HCT116 (cell line): Measurements from ENCODE around the gene DAGLA. TPM values are rescaled to one million over a fixed set of nuclear protein-coding genes. Genes with fewer than 3 reads are reported as not detected.

Experiments used
- ATAC-seq: fragments of 200-7000 bp; cut with Tn5 transposase; 2 replicates; pipeline ENCODE4 v1.9.1; 2020; ENCODE audit warnings: mild to moderate bottlenecking, moderate library complexity
- BruUV-seq: library from RNA; stranded (reverse); fragments of 400-500 nt; replicated peaks from 2 replicates; lab custom pipeline; 2021; lab: Mats Ljungman, UMichigan
- CTCF ChIA-PET: fragments of 300-600 bp; sonication (Branson Sonifier 250); formaldehyde crosslinking; loops from one replicate; lab custom pipeline; 2021; ENCODE audit warnings: antibody characterized with exemption; lab: Charles Lee
- POLR2A ChIA-PET: fragments of 300-600, 350-600 bp; sonication (Branson Sonifier 250); formaldehyde crosslinking; loops from one replicate; lab custom pipeline; 2021; ENCODE audit warnings: antibody characterized with exemption; lab: Charles Lee
- RAD21 ChIA-PET, 2 experiments: fragments of 300-600 bp; sonication (Branson Sonifier 250); formaldehyde crosslinking; loops; one replicate each; lab custom pipeline; 2023; ENCODE audit warnings: low total read pairs in 2 of 2; ENCODE audit not compliant: uncharacterized antibody in 2 of 2, unreplicated experiment in 2 of 2, low non-redundant PET in 1 of 2; lab: Charles Lee
- DNase-seq: peaks from one replicate; pipeline ENCODE4 v3.0.0-alpha.2; 2010; ENCODE audit warnings: low read depth, low spot score
- H2AFZ ChIP-seq: fragments of 200-600 bp; shearing (Covaris generic), sonication (generic); 2 replicates; pipeline ENCODE4 v1.6.1; 2017; ENCODE audit warnings: low read depth, mixed run types, mixed read lengths, antibody characterized with exemption, low read length; ENCODE audit not compliant: poor library complexity, severe bottlenecking
- H3K27ac ChIP-seq: 2 replicates; pipeline ENCODE4 v1.5.1; 2012; ENCODE audit warnings: low read depth, low read length
- H3K27me3 ChIP-seq: fragments of 200-600 bp; sonication (generic); 2 replicates; pipeline ENCODE4 v1.6.1; 2016; ENCODE audit warnings: mixed run types, low read length, mixed read lengths; ENCODE audit not compliant: insufficient read depth
- H3K36me3 ChIP-seq, 2 experiments: fragments of 200-500 bp in 1 of 2; fragments of 200-600 bp in 1 of 2; sonication (Bioruptor generic) in 1 of 2; sonication (generic) in 1 of 2; 2 replicates each; pipeline versions ENCODE4 v1.5.1 to v1.6.1; 2014 to 2016; ENCODE audit warnings: low read length in 2 of 2, inconsistent platforms in 1 of 2, mixed read lengths in 1 of 2, mixed run types in 1 of 2; ENCODE audit not compliant: insufficient read depth in 2 of 2, control insufficient read depth in 1 of 2
- H3K4me1 ChIP-seq, 2 experiments: fragments of 200-600 bp in 1 of 2; sonication (generic) in 1 of 2; 2 replicates each; pipeline versions ENCODE4 v1.5.1 to v1.6.1; 2012 to 2017; ENCODE audit warnings: low read length in 2 of 2, inconsistent platforms in 1 of 2, mild to moderate bottlenecking in 1 of 2, mixed read lengths in 1 of 2, mixed run types in 1 of 2, moderate library complexity in 1 of 2; ENCODE audit not compliant: insufficient read depth in 2 of 2, control insufficient read depth in 1 of 2
- H3K4me2 ChIP-seq: fragments of 200-600 bp; sonication (generic); 2 replicates; pipeline ENCODE4 v1.6.1; 2017; ENCODE audit warnings: mixed run types, low read length, mixed read lengths
- H3K4me3 ChIP-seq, 2 experiments: fragments of 200-600 bp in 1 of 2; sonication (generic) in 1 of 2; replicated peaks in 1 of 2; 2 replicates each; pipeline ENCODE4 v1.5.1; 2011 to 2016; ENCODE audit warnings: low read length in 2 of 2, control low read depth in 1 of 2, low read depth in 1 of 2, mild to moderate bottlenecking in 1 of 2, mixed read lengths in 1 of 2, mixed run types in 1 of 2
- H3K79me2 ChIP-seq: fragments of 200-600 bp; sonication (generic); 2 replicates; pipeline ENCODE4 v1.6.1; 2017; ENCODE audit warnings: mild to moderate bottlenecking, mixed run types, low read length, moderate library complexity, mixed read lengths; ENCODE audit not compliant: insufficient read depth
- H3K9ac ChIP-seq: fragments of 200-600 bp; sonication (generic); 2 replicates; pipeline ENCODE4 v1.6.1; 2016; ENCODE audit warnings: low read length, mixed read lengths
- H3K9me2 ChIP-seq: fragments of 200-600 bp; sonication (generic), shearing (Covaris generic); 2 replicates; pipeline ENCODE4 v1.6.1; 2017; ENCODE audit warnings: mixed run types, mild to moderate bottlenecking, moderate library complexity; ENCODE audit not compliant: insufficient read depth
- H3K9me3 ChIP-seq, 2 experiments: fragments of 200-500 bp in 1 of 2; fragments of 200-600 bp in 1 of 2; sonication (Bioruptor generic) in 1 of 2; sonication (generic) in 1 of 2; 2 replicates each; pipeline ENCODE4 v1.6.1; 2014 to 2017; ENCODE audit warnings: low read length in 2 of 2, mixed read lengths in 2 of 2, inconsistent platforms in 1 of 2, low read depth in 1 of 2, mild to moderate bottlenecking in 1 of 2, mixed run types in 1 of 2, moderate library complexity in 1 of 2; ENCODE audit not compliant: control insufficient read depth in 1 of 2, insufficient read depth in 1 of 2
- H4K20me1 ChIP-seq: fragments of 200-600 bp; sonication (generic), shearing (Covaris generic); 2 replicates; pipeline ENCODE4 v1.6.1; 2017; ENCODE audit warnings: mixed run types, mild to moderate bottlenecking, moderate library complexity; ENCODE audit not compliant: insufficient read depth
- CEBPB ChIP-seq: IDR thresholded peaks from 2 replicates; pipeline ENCODE4 v1.6.1; 2012; ENCODE audit warnings: low read depth
- EGR1 ChIP-seq: IDR thresholded peaks from 2 replicates; pipeline ENCODE4 v1.6.1; 2012; ENCODE audit warnings: low read depth
- EZH2 ChIP-seq: fragments of 200-600 bp; sonication (generic); IDR thresholded peaks from 2 replicates; pipeline ENCODE4 v1.6.1; 2017; ENCODE audit warnings: antibody characterized with exemption, mixed run types
- EZH2phosphoT487 ChIP-seq: fragments of 200-600 bp; IDR thresholded peaks from 2 replicates; pipeline ENCODE4 v1.6.1; 2018; ENCODE audit warnings: antibody characterized with exemption, borderline replicate concordance
- FOSL1 ChIP-seq: IDR thresholded peaks from 2 replicates; pipeline ENCODE4 v1.6.1; 2012; ENCODE audit warnings: low read depth
- POLR2A ChIP-seq: IDR thresholded peaks from 2 replicates; pipeline ENCODE4 v1.7.0; 2011; ENCODE audit warnings: borderline replicate concordance; ENCODE audit not compliant: insufficient read depth, insufficient read length; ENCODE audit errors: extremely low read depth
- POLR2AphosphoS5 ChIP-seq: IDR thresholded peaks from 2 replicates; pipeline ENCODE4 v1.6.1; 2011; ENCODE audit warnings: mild to moderate bottlenecking, low read depth, low read length, moderate library complexity
- SRF ChIP-seq: IDR thresholded peaks from 2 replicates; pipeline ENCODE4 v1.6.1; 2012; ENCODE audit warnings: low read depth
- TCF7L2 ChIP-seq: IDR thresholded peaks from 2 replicates; pipeline ENCODE4 v1.7.0; 2011; ENCODE audit warnings: borderline replicate concordance, inconsistent platforms; ENCODE audit not compliant: insufficient read depth, insufficient read length; ENCODE audit errors: extremely low read depth
- YY1 ChIP-seq: IDR thresholded peaks from 2 replicates; pipeline ENCODE4 v1.6.1; 2011; ENCODE audit warnings: low read length, low read depth, moderate library complexity, mild to moderate bottlenecking; ENCODE audit not compliant: insufficient replicate concordance; ENCODE audit errors: extremely low read depth
- ZFX ChIP-seq: fragments of 450-650 bp; IDR thresholded peaks from 2 replicates; pipeline ENCODE4 v1.6.1; 2017
- ZNF274 ChIP-seq: fragments of 200-500 bp; sonication (Bioruptor generic); IDR thresholded peaks from 2 replicates; pipeline ENCODE4 v1.6.1; 2014; ENCODE audit warnings: mild to moderate bottlenecking, low read depth, low read length, inconsistent platforms
- intact Hi-C: fragments of 100-400 bp; cut with micrococcal nuclease; formaldehyde crosslinking; loops from 2 replicates; pipeline ENCODE4 v1.10.0; 2022
- total RNA-seq: library from RNA; stranded (reverse); gene quantifications from one replicate; pipeline ENCODE4 v1.2.1, GENCODE V29; 2021; ENCODE audit not compliant: unreplicated experiment
- TF ChIP-seq, protein P1 (sequence below): IDR thresholded peaks from 2 replicates; pipeline ENCODE4 v1.6.1; 2012
- TF ChIP-seq, protein P2 (sequence below): IDR thresholded peaks from 2 replicates; pipeline ENCODE4 v1.6.1; 2012
- TF ChIP-seq, protein P3 (sequence below), 3 experiments: fragments of 200-600 bp in 1 of 3; sonication (generic) in 1 of 3; IDR thresholded peaks in 2 of 3; conservative IDR thresholded peaks in 1 of 3; 2 replicates each; pipeline ENCODE4 v1.5.1; 2012 to 2017; ENCODE audit warnings: low read depth in 2 of 3, low read length in 2 of 3, antibody characterized with exemption in 1 of 3, borderline replicate concordance in 1 of 3, control low read depth in 1 of 3, mild to moderate bottlenecking in 1 of 3, mixed read lengths in 1 of 3, mixed run types in 1 of 3, moderate library complexity in 1 of 3; ENCODE audit not compliant: insufficient read depth in 1 of 3
- TF ChIP-seq, protein P4 (sequence below): IDR thresholded peaks from 2 replicates; pipeline ENCODE4 v1.6.1; 2012; ENCODE audit warnings: low read depth

Gene DAGLA
- total RNA-seq, 1 experiment from 2014 or later: 2.7 TPM

DNA sequence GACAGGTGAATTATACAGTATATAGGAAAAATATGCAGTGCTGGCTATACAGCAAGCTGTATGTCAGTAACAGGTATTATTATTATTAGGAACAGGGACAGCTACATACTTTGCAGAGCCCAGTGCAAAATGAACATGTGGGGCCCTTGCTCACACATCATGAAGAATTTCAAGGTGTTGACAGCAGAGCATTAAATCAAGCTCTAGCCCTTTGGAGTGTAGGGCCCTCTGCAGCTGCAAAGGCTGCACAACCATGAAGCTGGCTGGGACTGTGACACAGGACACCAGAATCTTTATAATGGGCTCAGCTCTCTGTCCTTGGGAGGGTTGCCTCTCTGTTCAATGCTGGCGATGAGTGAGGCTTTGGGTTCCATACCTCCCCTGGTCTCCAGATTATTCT lies 44.9 kb upstream of the DAGLA start:
- intact Hi-C loops: no loop called here
- Histone ChIP-seq H3K4me2 (no peak overlapping the region), H4K20me1 (no peaks in the 10 kb centered on the region), H2AFZ (no peak overlapping the region), H3K9ac (no peak overlapping the region), H3K4me1 (peaks cover 2 to 21% of the 10 kb centered on the region in 2 experiments; a peak in 2 of 4 replicates), H3K79me2 (no peaks in the 10 kb centered on the region)
- no TSS peak for BruUV-seq
- no peak for DNase-seq
- no peak for ATAC-seq
- POLR2A ChIA-PET: no interaction called here
- TF ChIP-seq YY1 (no peak), SRF (no peak), EGR1 (no peak), ZNF274 (no peak), ZFX (no peak), CEBPB (no peak), POLR2A (no peak), EZH2 (no peak), EZH2phosphoT487 (no peak), TCF7L2 (no peak), FOSL1 (no peak), POLR2AphosphoS5 (no peak)
- TF ChIP-seq, protein P1, sequence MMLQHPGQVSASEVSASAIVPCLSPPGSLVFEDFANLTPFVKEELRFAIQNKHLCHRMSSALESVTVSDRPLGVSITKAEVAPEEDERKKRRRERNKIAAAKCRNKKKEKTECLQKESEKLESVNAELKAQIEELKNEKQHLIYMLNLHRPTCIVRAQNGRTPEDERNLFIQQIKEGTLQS: no peak
- TF ChIP-seq, protein P2, sequence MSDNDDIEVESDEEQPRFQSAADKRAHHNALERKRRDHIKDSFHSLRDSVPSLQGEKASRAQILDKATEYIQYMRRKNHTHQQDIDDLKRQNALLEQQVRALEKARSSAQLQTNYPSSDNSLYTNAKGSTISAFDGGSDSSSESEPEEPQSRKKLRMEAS: no peak
- TF ChIP-seq, protein P3, sequence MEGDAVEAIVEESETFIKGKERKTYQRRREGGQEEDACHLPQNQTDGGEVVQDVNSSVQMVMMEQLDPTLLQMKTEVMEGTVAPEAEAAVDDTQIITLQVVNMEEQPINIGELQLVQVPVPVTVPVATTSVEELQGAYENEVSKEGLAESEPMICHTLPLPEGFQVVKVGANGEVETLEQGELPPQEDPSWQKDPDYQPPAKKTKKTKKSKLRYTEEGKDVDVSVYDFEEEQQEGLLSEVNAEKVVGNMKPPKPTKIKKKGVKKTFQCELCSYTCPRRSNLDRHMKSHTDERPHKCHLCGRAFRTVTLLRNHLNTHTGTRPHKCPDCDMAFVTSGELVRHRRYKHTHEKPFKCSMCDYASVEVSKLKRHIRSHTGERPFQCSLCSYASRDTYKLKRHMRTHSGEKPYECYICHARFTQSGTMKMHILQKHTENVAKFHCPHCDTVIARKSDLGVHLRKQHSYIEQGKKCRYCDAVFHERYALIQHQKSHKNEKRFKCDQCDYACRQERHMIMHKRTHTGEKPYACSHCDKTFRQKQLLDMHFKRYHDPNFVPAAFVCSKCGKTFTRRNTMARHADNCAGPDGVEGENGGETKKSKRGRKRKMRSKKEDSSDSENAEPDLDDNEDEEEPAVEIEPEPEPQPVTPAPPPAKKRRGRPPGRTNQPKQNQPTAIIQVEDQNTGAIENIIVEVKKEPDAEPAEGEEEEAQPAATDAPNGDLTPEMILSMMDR (IDR thresholded peaks at IDR 0.05 in 2 of 3, conservative IDR thresholded peaks at IDR 0.05 in 1 of 3; ENCODE audit: borderline replicate concordance in 1 of 3, insufficient read depth in 1 of 3, low read depth in 2 of 3, low read length in 2 of 3): no peak
- TF ChIP-seq, protein P4, sequence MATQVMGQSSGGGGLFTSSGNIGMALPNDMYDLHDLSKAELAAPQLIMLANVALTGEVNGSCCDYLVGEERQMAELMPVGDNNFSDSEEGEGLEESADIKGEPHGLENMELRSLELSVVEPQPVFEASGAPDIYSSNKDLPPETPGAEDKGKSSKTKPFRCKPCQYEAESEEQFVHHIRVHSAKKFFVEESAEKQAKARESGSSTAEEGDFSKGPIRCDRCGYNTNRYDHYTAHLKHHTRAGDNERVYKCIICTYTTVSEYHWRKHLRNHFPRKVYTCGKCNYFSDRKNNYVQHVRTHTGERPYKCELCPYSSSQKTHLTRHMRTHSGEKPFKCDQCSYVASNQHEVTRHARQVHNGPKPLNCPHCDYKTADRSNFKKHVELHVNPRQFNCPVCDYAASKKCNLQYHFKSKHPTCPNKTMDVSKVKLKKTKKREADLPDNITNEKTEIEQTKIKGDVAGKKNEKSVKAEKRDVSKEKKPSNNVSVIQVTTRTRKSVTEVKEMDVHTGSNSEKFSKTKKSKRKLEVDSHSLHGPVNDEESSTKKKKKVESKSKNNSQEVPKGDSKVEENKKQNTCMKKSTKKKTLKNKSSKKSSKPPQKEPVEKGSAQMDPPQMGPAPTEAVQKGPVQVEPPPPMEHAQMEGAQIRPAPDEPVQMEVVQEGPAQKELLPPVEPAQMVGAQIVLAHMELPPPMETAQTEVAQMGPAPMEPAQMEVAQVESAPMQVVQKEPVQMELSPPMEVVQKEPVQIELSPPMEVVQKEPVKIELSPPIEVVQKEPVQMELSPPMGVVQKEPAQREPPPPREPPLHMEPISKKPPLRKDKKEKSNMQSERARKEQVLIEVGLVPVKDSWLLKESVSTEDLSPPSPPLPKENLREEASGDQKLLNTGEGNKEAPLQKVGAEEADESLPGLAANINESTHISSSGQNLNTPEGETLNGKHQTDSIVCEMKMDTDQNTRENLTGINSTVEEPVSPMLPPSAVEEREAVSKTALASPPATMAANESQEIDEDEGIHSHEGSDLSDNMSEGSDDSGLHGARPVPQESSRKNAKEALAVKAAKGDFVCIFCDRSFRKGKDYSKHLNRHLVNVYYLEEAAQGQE: no peak
- TF ChIP-seq, all 23 proteins: peak for 0
- H3K4me3 ChIP-seq: no peak overlapping the region
- ChIA-PET RAD21 (interaction anchor here in 1 of 2 experiments (1.1 kb wide), 1 partner anchor 68 kb away, joined by 3 read pairs; no protein-coding TSS in a partner anchor), CTCF (interaction anchor here (1.6 to 2.2 kb wide), 3 partner anchors 153 to 190 kb away, joined by 3 to 8 read pairs (median 6); no protein-coding TSS in a partner anchor)
- no peaks in the 10 kb centered on the region for H3K36me3 ChIP-seq
- H3K9me3 ChIP-seq: no peaks in the 10 kb centered on the region
- no peak overlapping the region for H3K27ac ChIP-seq
- H3K9me2 ChIP-seq: no peaks in the 10 kb centered on the region
- no peaks in the 10 kb centered on the region for H3K27me3 ChIP-seq
